Common myeloid progenitor, CD34-positive (primary cell): ENCODE results near the gene OLFM2.
"Not testable (repeated sequence)": the region's sequence is repeated elsewhere in the genome, so short reads cannot be mapped to it uniquely, and the experiment has no call there.

ENCODE experiments used
- CTCF ChIA-PET: fragments of 350-600 bp; sonication (Branson Sonifier 250); formaldehyde crosslinking; loops from one replicate; lab custom pipeline; 2021; ENCODE audit warnings: antibody characterized with exemption; lab: Charles Lee
- POLR2A ChIA-PET: fragments of 350-600 bp; sonication (Branson Sonifier 250); formaldehyde crosslinking; loops from one replicate; lab custom pipeline; 2021; ENCODE audit warnings: antibody characterized with exemption; lab: Charles Lee
- DNase-seq, 3 donors: peaks; one replicate each; pipeline versions ENCODE4 v3.0.0 to v3.0.0-alpha.2; 2013
- H3K27ac ChIP-seq, 2 experiments: 1 replicate in 1 of 2; 2 replicates in 1 of 2; pipeline ENCODE4 v1.7.0; 2013; ENCODE audit warnings: inconsistent platforms in 2 of 2, low read length in 2 of 2, mild to moderate bottlenecking in 2 of 2, low read depth in 1 of 2, moderate library complexity in 1 of 2; ENCODE audit not compliant: severe bottlenecking in 2 of 2, insufficient read depth in 1 of 2, poor library complexity in 1 of 2
- H3K27me3 ChIP-seq, 5 experiments: replicated peaks in 2 of 5; 1 replicate in 3 of 5; 2 replicates in 2 of 5; pipeline versions ENCODE4 v1.6.1 to v1.7.0; 2013; ENCODE audit warnings: low read length in 4 of 5, mild to moderate bottlenecking in 2 of 5, moderate library complexity in 2 of 5, inconsistent platforms in 1 of 5; ENCODE audit not compliant: insufficient read depth in 5 of 5, control insufficient read depth in 4 of 5
- H3K36me3 ChIP-seq, 4 experiments: 1 replicate in 2 of 4; 2 replicates in 2 of 4; pipeline versions ENCODE4 v1.6.1 to v1.7.0; 2013; ENCODE audit warnings: low read length in 3 of 4, control low read depth in 1 of 4, mild to moderate bottlenecking in 1 of 4; ENCODE audit not compliant: control insufficient read depth in 4 of 4, insufficient read depth in 4 of 4
- H3K4me1 ChIP-seq, 4 experiments: 1 replicate in 3 of 4; 2 replicates in 1 of 4; pipeline versions ENCODE4 v1.6.1 to v1.7.1; 2013; ENCODE audit warnings: low read length in 3 of 4, mild to moderate bottlenecking in 3 of 4, control low read depth in 1 of 4, inconsistent platforms in 1 of 4, moderate library complexity in 1 of 4; ENCODE audit not compliant: control insufficient read depth in 4 of 4, insufficient read depth in 4 of 4; ENCODE audit errors: control extremely low read depth in 1 of 4
- H3K4me3 ChIP-seq, 7 experiments: 1 replicate in 4 of 7; 2 replicates in 3 of 7; pipeline versions ENCODE4 v1.5.1 to v1.7.0; 2013; ENCODE audit warnings: mild to moderate bottlenecking in 7 of 7, low read length in 6 of 7, moderate library complexity in 6 of 7, inconsistent platforms in 2 of 7, low read depth in 2 of 7, control low read depth in 1 of 7; ENCODE audit not compliant: insufficient read depth in 4 of 7, control insufficient read depth in 1 of 7; ENCODE audit errors: extremely low read depth in 1 of 7
- H3K9me3 ChIP-seq, 5 experiments: 1 replicate in 4 of 5; 2 replicates in 1 of 5; pipeline versions ENCODE4 v1.6.1 to v1.7.1; 2013; ENCODE audit warnings: low read length in 4 of 5, mild to moderate bottlenecking in 2 of 5, inconsistent platforms in 1 of 5, low read depth in 1 of 5, moderate library complexity in 1 of 5; ENCODE audit not compliant: control insufficient read depth in 4 of 5, insufficient read depth in 2 of 5; ENCODE audit errors: control extremely low read depth in 1 of 5
- WGBS: methylation state at CpG from one replicate; pipeline ENCODE4 v1.1.5; 2013; ENCODE audit not compliant: insufficient coverage; 5-methylcytosine and 5-hydroxymethylcytosine counted together

The OLFM2 gene

GRCh38 chr19:9935506-9936325, 599 bp downstream of the OLFM2 start:
- POLR2A ChIA-PET, result no interaction called here

GRCh38 chr19:9934132-9934950, 2.0 kb downstream of the OLFM2 start:
- Histone ChIP-seq H3K4me3 (no peak overlapping the region), H3K27me3 (peaks cover 6 to 64% (median 25%) of the 10 kb centered on the region in 5 experiments), H3K36me3 (no peaks in the 10 kb centered on the region), H3K27ac (no peak overlapping the region), H3K4me1 (peaks cover 0 to 16% (median 9%) of the 10 kb centered on the region in 4 experiments), H3K9me3 (peaks cover 0 to 2% (median 0%) of the 10 kb centered on the region in 5 experiments)
- WGBS, result 2% methylated on average over 13 of the region's 23 CpGs
- ChIA-PET POLR2A (no interaction called here), CTCF (no interaction called here)
- DNase-seq, result peak; percentile 74 to 85 (median 80)

More at GRCh38 chr19:9935506-9936325, 599 bp downstream of the OLFM2 start:
- CTCF ChIA-PET, result no interaction called here
- peak overlapping the region in 2 of 7 experiments; percentile 11 to 28 for H3K4me3 ChIP-seq
- WGBS, result 1% methylated on average over 12 of the region's 44 CpGs
- peak in 2 of 3 donors; percentile 30 to 47 for DNase-seq
- H3K36me3 ChIP-seq, result no peaks in the 10 kb centered on the region
- peaks cover 9 to 69% (median 25%) of the 10 kb centered on the region in 5 experiments for H3K27me3 ChIP-seq
- H3K4me1 ChIP-seq, result peaks cover 0 to 16% (median 9%) of the 10 kb centered on the region in 4 experiments
- peaks cover 0 to 2% (median 0%) of the 10 kb centered on the region in 5 experiments for H3K9me3 ChIP-seq
- H3K27ac ChIP-seq, result no peak overlapping the region

- H3K4me3 ChIP-seq, result no peak overlapping the region
- H3K9me3 ChIP-seq, result no peaks in the 10 kb centered on the region
- H3K36me3 ChIP-seq, result no peaks in the 10 kb centered on the region
- no peak overlapping the region for H3K27ac ChIP-seq
- no peak for DNase-seq
- H3K4me1 ChIP-seq, result peaks cover 0 to 16% (median 9%) of the 10 kb centered on the region in 4 experiments
- H3K27me3 ChIP-seq, result peaks cover 6 to 50% (median 22%) of the 10 kb centered on the region in 5 experiments
- ChIA-PET POLR2A (no interaction called here), CTCF (interaction anchor here (1.0 to 4.7 kb wide), 7 partner anchors 11 to 459 kb away, joined by 3 to 36 read pairs (median 4); no protein-coding TSS in a partner anchor)
- WGBS, result 85% methylated on average over 4 of the region's 4 CpGs
These were observed 3.5 kb downstream of the OLFM2 start for GRCh38 chr19:9932835-9933234.

- H3K27ac ChIP-seq, result no peak overlapping the region
- no peaks in the 10 kb centered on the region for H3K36me3 ChIP-seq
- peaks cover 6 to 38% (median 19%) of the 10 kb centered on the region in 5 experiments for H3K27me3 ChIP-seq
- H3K9me3 ChIP-seq, result no peaks in the 10 kb centered on the region
- ChIA-PET POLR2A (no interaction called here), CTCF (interaction anchor here (0.8 to 4.7 kb wide), 15 partner anchors 9 to 338 kb away, joined by 3 to 36 read pairs (median 3); no protein-coding TSS in a partner anchor)
- peaks cover 0 to 15% (median 10%) of the 10 kb centered on the region in 4 experiments for H3K4me1 ChIP-seq
- DNase-seq, result no peak
- WGBS, result no CpG with 5 or more reads among the region's 1 CpG
- H3K4me3 ChIP-seq, result no peak overlapping the region
These were observed 4.7 kb downstream of the OLFM2 start for GRCh38 chr19:9931629-9932028.

GRCh38 chr19:9923440-9923839, 12.9 kb downstream of the OLFM2 start:
- H3K9me3 ChIP-seq, result peaks cover 0 to 4% (median 0%) of the 10 kb centered on the region in 5 experiments
- 100% methylated on average over 1 of the region's 4 CpGs for WGBS
- CTCF ChIA-PET, result no interaction called here
- peaks cover 0 to 6% (median 0%) of the 10 kb centered on the region in 5 experiments for H3K27me3 ChIP-seq
- POLR2A ChIA-PET, result no interaction called here
- DNase-seq, result no peak
- no peaks in the 10 kb centered on the region for H3K36me3 ChIP-seq
- H3K4me3 ChIP-seq, result no peak overlapping the region
- H3K27ac ChIP-seq, result no peak overlapping the region
- H3K4me1 ChIP-seq, result peaks cover 0 to 7% (median 1%) of the 10 kb centered on the region in 4 experiments

- H3K27ac ChIP-seq, H3K4me1 ChIP-seq, POLR2A ChIA-PET, H3K4me3 ChIP-seq, DNase-seq, H3K9me3 ChIP-seq, H3K36me3 ChIP-seq, H3K27me3 ChIP-seq: not testable (repeated sequence)
- 93% methylated on average over 3 of the region's 5 CpGs for WGBS
- CTCF ChIA-PET, result interaction anchor here (1.4 kb wide), 1 partner anchor 8 kb away, joined by 5 read pairs; no protein-coding TSS in a partner anchor
These were observed 13.4 kb downstream of the OLFM2 start for GRCh38 chr19:9922782-9923379.
